GM13976 (cell line): Measurements from ENCODE around the gene MDN1.

Experiments used
- DNase-seq: peaks from one replicate; pipeline ENCODE4 v3.0.0; 2012; ENCODE audit warnings: low spot score
- CTCF ChIP-seq: IDR thresholded peaks from 2 replicates; pipeline ENCODE4 v1.5.1; 2012; ENCODE audit warnings: borderline replicate concordance, mild to moderate bottlenecking; ENCODE audit not compliant: insufficient read depth; ENCODE audit errors: extremely low read depth, missing control alignments, control extremely low read depth
- in situ Hi-C: fragments of 300-500 bp; cut with MboI; formaldehyde crosslinking; loops from one replicate; pipeline ENCODE4 v1.12.0; 2022; ENCODE audit warnings: low sequenced_read_pairs, mixed read lengths, inconsistent platforms; ENCODE audit not compliant: unreplicated experiment

Gene MDN1

GRCh38 chr6:89776583-89777233 lies 42.9 kb downstream of the MDN1 start:
- in situ Hi-C loops = no loop called here
- no peak for TF ChIP-seq CTCF
- no peak for DNase-seq

- TF ChIP-seq CTCF = no peak
- in situ Hi-C loops = no loop called here
Observed at GRCh38 chr6:89775150-89775549, 44.4 kb downstream of the MDN1 start.

GRCh38 chr6:89769572-89769971 lies 50.0 kb downstream of the MDN1 start:
- in situ Hi-C loops = no loop called here
- no peak for TF ChIP-seq CTCF
- no peak for DNase-seq

More at GRCh38 chr6:89775150-89775549, 44.4 kb downstream of the MDN1 start:
- no peak for DNase-seq

GRCh38 chr6:89768324-89768723 lies 51.3 kb downstream of the MDN1 start:
- no peak for DNase-seq
- no peak for TF ChIP-seq CTCF
- in situ Hi-C loops = no loop called here

- no peak for DNase-seq
- in situ Hi-C loops = no loop called here
- no peak for TF ChIP-seq CTCF
Observed at GRCh38 chr6:89763550-89763949, 56.0 kb downstream of the MDN1 start.

- no peak for TF ChIP-seq CTCF
- in situ Hi-C loops = no loop called here
- DNase-seq = no peak
Observed at GRCh38 chr6:89758830-89759229, 60.8 kb downstream of the MDN1 start.
